ENCODE results near the gene ANKRD33B. TPM values are rescaled to one million over a fixed set of nuclear protein-coding genes. Genes with fewer than 3 reads are reported as not detected.

Gene ANKRD33B
- total and polyA plus RNA-seq, 9 of the 15 experiments (the other 6 are each of a cell fraction or from before 2014, with no cell fraction given) = 0.10 to 1.7 (median 0.40) TPM

DNA sequence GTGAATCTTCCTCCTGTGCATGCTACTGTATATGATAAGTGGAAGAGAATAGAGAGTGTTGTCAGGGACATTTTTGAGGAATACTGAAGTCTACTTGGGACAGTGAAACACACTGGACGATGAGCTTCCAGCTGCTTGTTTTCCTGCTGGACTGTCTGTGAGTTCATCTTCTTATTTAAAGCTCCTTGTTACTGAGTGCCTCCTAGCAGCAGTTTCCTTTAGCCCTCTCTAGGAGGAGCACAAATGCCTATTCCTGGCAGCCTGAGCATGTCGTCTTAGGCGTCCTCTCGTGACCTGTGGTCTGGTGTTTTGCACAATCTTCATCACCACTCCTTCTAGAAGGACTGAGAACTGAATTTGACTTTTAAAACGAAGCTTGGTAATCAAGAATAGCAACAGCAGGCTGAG lies 43.8 kb downstream of the ANKRD33B start (continued):
- TF ChIP-seq, protein P1, sequence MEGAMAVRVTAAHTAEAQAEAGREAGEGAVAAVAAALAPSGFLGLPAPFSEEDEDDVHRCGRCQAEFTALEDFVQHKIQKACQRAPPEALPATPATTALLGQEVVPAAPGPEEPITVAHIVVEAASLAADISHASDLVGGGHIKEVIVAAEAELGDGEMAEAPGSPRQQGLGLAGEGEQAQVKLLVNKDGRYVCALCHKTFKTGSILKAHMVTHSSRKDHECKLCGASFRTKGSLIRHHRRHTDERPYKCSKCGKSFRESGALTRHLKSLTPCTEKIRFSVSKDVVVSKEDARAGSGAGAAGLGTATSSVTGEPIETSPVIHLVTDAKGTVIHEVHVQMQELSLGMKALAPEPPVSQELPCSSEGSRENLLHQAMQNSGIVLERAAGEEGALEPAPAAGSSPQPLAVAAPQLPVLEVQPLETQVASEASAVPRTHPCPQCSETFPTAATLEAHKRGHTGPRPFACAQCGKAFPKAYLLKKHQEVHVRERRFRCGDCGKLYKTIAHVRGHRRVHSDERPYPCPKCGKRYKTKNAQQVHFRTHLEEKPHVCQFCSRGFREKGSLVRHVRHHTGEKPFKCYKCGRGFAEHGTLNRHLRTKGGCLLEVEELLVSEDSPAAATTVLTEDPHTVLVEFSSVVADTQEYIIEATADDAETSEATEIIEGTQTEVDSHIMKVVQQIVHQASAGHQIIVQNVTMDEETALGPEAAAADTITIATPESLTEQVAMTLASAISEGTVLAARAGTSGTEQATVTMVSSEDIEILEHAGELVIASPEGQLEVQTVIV (CRISPR knock-in tag; IDR thresholded peaks at IDR 0.05; ENCODE audit: borderline replicate concordance) = no peak
- TF ChIP-seq, protein P2, sequence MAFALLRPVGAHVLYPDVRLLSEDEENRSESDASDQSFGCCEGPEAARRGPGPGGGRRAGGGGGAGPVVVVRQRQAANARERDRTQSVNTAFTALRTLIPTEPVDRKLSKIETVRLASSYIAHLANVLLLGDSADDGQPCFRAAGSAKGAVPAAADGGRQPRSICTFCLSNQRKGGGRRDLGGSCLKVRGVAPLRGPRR (CRISPR knock-in tag; IDR thresholded peaks at IDR 0.05) = 0 out of 2 replicates have a peak, but pooled peaks have one; percentile 17
- TF ChIP-seq BHLHE40 (IDR thresholded peaks at IDR 0.05; ENCODE audit: low read length) (peak; percentile 96), SPI1 (IDR thresholded peaks at IDR 0.05; ENCODE audit: borderline replicate concordance, low read depth, low read length) (no peak), CBX8 (IDR thresholded peaks at IDR 0.05; ENCODE audit: borderline replicate concordance, extremely low read depth, low read depth, low read length, poor library complexity, severe bottlenecking) (no peak), ZNF75A (CRISPR knock-in tag; IDR thresholded peaks at IDR 0.05) (no peak), CXXC5 (CRISPR knock-in tag; IDR thresholded peaks at IDR 0.05) (peak; percentile 81), NCOA4 (IDR thresholded peaks at IDR 0.05; ENCODE audit: partially characterized antibody) (no peak), ZNF785 (CRISPR knock-in tag; IDR thresholded peaks at IDR 0.05) (no peak), ZNF197 (CRISPR knock-in tag; IDR thresholded peaks at IDR 0.05; ENCODE audit: low read depth) (peak; percentile 53; the same call in 1 of the 2 replicates), MEF2A (IDR thresholded peaks at IDR 0.05; ENCODE audit: control insufficient read depth, low read depth, low read length) (no peak), ZNF766 (CRISPR knock-in tag; conservative IDR thresholded peaks at IDR 0.05) (peak; percentile 41; the same call in 1 of the 2 replicates), SP1 (CRISPR knock-in tag; IDR thresholded peaks at IDR 0.05) (peak; percentile 33; the same call in 1 of the 2 replicates), CEBPB (tag; IDR thresholded peaks at IDR 0.05) (peak; percentile 94), ZKSCAN1 (IDR thresholded peaks at IDR 0.05; ENCODE audit: low read depth, low read length) (no peak), MIER1 (IDR thresholded peaks at IDR 0.05; ENCODE audit: low read depth) (no peak), ZNF41 (CRISPR knock-in tag; conservative IDR thresholded peaks at IDR 0.05) (no peak), BRD4 (IDR thresholded peaks at IDR 0.05) (no peak)
- TF ChIP-seq, protein P3, sequence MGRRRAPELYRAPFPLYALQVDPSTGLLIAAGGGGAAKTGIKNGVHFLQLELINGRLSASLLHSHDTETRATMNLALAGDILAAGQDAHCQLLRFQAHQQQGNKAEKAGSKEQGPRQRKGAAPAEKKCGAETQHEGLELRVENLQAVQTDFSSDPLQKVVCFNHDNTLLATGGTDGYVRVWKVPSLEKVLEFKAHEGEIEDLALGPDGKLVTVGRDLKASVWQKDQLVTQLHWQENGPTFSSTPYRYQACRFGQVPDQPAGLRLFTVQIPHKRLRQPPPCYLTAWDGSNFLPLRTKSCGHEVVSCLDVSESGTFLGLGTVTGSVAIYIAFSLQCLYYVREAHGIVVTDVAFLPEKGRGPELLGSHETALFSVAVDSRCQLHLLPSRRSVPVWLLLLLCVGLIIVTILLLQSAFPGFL (CRISPR knock-in tag; IDR thresholded peaks at IDR 0.05) = no peak
- TF ChIP-seq, protein P4, sequence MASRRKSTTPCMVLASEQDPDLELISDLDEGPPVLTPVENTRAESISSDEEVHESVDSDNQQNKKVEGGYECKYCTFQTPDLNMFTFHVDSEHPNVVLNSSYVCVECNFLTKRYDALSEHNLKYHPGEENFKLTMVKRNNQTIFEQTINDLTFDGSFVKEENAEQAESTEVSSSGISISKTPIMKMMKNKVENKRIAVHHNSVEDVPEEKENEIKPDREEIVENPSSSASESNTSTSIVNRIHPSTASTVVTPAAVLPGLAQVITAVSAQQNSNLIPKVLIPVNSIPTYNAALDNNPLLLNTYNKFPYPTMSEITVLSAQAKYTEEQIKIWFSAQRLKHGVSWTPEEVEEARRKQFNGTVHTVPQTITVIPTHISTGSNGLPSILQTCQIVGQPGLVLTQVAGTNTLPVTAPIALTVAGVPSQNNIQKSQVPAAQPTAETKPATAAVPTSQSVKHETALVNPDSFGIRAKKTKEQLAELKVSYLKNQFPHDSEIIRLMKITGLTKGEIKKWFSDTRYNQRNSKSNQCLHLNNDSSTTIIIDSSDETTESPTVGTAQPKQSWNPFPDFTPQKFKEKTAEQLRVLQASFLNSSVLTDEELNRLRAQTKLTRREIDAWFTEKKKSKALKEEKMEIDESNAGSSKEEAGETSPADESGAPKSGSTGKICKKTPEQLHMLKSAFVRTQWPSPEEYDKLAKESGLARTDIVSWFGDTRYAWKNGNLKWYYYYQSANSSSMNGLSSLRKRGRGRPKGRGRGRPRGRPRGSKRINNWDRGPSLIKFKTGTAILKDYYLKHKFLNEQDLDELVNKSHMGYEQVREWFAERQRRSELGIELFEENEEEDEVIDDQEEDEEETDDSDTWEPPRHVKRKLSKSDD (conservative IDR thresholded peaks at IDR 0.05; ENCODE audit: low read length) = no peak
- TF ChIP-seq, protein P5, sequence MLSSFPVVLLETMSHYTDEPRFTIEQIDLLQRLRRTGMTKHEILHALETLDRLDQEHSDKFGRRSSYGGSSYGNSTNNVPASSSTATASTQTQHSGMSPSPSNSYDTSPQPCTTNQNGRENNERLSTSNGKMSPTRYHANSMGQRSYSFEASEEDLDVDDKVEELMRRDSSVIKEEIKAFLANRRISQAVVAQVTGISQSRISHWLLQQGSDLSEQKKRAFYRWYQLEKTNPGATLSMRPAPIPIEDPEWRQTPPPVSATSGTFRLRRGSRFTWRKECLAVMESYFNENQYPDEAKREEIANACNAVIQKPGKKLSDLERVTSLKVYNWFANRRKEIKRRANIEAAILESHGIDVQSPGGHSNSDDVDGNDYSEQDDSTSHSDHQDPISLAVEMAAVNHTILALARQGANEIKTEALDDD (IDR thresholded peaks at IDR 0.05) = peak; percentile 50

Measured in K562 (cell line).